NCI-H1930 (cell line): ENCODE measurements around the gene KCTD19.

Source experiments
- DNase-seq, 2 experiments: peaks; one replicate each; lab custom pipeline; 2025; lab: John Stamatoyannopoulos, UW

The KCTD19 gene

GRCh38 chr16:67258161-67258835 lies 68.2 kb downstream of the KCTD19 start:
- no peak for DNase-seq

- no peak for DNase-seq
These were observed 68.9 kb downstream of the KCTD19 start for GRCh38 chr16:67257486-67258160.

DNA sequence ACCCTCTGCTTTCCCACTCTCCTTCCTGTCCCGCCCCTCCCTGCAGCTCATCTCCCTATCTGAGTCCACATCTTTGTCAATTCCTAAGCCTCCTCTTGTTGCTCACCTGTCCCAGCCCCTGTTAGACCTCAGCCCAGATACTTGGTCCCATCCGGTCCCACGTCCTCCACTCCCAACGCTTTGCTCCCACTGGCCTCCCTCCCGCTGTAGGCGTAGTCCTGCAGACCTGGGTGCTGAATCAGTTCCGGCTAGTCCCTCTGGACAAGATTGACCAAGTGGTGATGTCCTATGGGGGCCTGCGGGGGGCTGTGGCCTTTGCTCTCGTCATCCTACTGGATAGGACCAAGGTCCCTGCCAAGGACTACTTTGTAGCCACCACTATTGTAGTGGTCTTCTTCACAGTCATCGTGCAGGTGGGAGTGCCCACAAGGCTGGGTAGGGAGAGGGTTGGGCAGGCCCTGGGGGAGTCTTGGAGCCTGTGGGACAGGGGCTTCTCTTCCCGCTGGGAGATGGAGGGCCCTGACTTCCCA lies 69.8 kb downstream of the KCTD19 start:
- no peak for DNase-seq

- no peak for DNase-seq
These were observed 70.9 kb downstream of the KCTD19 start for GRCh38 chr16:67255553-67256221.

DNA sequence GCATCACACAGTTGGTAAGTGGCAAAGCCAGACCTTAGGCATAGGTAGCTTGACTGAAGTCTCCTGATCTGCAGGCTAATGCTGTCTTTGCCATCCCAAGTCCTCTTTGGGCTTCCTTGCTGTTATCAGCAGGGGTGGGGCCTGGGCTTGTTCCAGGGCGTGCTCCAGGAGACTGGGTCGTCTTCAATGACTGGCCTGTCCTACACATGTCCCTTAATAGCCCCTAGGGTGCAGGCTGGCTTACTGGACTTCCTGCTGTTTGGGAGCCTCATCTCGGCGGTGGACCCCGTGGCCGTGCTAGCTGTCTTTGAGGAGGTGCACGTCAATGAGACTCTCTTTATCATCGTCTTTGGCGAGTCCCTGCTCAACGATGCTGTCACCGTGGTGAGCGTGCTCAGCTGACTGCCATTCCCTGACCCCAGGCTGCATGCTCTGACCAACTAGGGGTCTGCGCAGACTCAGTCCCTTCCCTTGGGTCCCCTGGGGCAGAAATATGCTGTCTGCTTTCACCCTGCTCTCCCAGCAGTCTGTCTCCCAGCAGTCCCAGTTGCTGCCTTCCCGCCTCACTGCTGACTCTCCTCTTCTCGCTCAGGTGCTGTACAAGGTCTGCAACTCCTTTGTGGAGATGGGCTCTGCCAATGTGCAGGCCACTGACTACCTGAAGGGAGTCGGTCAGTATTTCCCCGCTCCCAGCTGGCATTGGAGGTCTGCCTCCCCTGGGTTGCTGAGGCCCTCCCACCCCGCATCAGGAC lies 71.6 kb downstream of the KCTD19 start:
- DNase-seq: no peak

- DNase-seq: no peak
These were observed 73.7 kb downstream of the KCTD19 start for GRCh38 chr16:67252609-67253497.

DNA sequence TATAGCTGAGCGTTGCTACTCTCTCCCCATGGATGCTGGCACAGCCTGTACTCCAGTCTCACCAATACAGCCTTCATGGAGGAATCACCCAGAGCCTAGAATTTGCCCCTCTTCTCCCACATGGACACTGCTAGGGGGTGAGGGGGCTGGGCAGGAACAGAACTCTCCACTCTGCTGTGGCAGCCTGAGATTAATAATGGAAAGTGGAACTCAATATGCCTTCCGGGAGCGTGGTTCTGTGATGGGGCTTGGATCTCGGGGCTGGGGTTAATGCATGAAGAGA lies 76.6 kb downstream of the KCTD19 start:
- DNase-seq: no peak

DNA sequence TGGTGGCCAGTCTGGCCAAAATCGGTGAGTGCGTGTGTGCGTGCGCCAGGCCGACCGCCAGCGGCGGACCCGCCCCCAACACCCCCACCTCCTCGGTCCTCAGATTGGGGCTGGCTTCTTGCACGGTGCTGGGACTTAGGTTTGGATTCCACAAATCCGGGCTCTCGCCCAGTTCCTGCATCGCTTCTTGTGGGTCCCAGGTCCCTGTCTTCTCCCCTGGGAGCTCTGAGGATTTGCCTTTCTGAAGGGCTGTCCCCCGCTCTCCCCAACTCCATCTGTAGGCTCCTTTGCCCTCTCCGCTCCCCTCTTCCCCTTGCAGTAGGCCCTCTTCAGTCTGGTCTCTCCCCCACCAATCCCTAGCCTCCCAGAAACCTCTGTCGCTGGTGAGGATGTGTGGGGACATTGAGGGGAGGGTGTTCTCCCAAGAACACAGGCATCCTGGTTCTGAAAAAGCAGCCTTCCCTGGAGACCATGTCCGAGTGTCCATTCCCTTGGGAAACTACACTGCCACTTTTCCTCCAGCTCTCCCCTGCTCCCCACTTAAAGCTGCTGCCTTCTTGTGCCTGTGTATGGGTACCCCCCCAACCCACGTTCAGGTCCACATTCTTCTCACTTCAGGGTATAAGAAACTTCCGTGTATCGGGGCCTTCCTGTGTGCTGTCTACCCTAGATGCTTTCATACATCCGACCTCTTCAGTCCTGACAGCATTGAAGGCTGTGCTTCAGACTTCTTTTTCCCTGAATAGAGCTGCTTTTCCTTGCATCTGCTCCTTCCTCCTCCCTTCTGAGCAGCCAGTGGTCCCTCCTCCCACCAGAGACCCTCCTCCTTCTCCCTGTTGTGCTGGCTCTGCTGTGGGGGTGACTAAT lies 77.1 kb downstream of the KCTD19 start:
- no peak for DNase-seq

DNA sequence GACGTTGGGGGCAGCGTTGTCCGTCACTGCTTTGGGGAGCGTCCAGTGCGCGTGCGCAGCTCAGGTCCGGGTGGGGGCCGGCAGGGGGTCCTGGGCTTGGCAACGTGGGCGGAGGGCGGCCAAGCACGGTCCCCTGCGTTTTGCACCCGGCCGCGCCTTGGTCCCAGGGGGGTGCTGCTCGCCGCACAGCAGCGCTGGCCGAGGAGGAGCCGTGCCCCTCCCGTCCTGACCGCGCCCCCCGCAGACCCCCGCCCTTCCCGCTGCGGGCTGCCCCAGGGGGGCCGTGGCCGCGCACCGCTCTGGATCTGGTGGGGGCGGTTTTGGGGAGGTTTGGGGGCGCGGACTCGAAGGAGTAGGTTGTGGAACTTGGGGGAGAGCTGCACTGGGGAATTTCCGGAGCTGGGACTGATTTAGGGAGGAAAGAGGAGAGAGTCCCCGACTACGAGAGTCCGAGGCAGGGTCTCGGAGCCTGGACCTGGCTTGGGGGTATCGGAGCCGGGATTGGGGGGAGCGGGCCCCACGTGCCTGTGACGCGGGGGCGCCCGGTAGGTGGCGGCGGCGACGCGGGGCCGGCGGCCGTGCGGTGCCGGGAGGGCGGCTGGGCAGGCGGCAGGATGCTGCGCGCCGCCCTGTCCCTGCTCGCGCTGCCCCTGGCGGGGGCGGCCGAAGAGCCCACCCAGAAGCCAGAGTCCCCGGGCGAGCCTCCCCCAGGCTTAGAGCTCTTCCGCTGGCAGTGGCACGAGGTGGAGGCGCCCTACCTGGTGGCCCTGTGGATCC lies 78.0 kb downstream of the KCTD19 start, which contains the start of gene SLC9A5:
Gene SLC9A5, plus strand, starts transcription at position 579 of the 777 bp plus-strand sequence. Its CDS starts 36 bp downstream, at position 615.
- DNase-seq: peak in 1 of 2 experiments; percentile 14

- DNase-seq: no peak
These were observed 78.5 kb downstream of the KCTD19 start for GRCh38 chr16:67248073-67248400.

DNA sequence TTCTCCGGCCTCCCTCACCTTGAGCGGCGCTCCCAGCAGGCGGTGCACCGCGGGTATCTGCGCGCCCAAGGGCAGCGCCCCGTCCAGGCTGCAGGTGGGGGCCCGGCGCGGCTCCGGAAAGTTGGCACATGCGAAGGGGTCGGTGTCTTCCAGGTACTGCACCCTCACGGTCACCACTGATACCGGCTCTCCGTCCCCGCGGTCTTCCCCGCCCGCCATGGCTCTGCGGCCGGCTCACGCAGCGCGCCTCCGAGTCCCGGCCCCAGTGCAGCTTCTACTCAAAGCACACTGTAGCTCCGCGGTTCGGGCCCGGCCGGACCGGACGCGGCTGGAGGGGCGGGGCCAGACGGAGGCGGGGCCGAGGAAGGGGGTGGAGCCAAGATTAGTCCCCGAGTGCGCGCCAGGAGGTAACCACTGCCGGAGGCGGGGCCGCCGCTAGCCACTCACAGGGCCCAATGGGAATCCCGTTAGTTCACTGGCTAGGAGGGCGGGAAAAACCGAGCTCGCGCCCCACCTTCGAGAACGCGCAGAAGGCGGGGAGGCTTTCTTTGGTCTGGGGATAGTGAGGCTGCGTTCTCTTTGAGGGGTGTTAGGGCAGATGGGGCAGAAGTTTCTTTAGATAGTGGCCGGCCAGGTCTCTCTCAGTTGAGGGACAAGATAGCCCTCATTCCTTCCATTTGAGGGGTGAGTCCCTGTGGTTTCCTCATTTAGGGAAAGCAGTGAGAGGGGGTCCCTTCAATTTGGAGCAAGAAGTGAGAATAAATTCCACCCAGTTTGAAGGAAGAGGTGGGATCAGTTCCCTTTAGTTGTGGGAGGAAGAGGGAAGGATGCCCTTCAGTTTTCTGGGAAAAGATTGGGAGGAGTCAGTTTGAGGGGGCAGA lies 79.1 kb downstream of the KCTD19 start, which contains the start of gene FHOD1:
Gene FHOD1, minus strand, starts transcription at position 290 of the 881 bp plus-strand sequence. Its CDS starts 71 bp downstream, at position 219.
- DNase-seq: peak; percentile 61 to 85

DNA sequence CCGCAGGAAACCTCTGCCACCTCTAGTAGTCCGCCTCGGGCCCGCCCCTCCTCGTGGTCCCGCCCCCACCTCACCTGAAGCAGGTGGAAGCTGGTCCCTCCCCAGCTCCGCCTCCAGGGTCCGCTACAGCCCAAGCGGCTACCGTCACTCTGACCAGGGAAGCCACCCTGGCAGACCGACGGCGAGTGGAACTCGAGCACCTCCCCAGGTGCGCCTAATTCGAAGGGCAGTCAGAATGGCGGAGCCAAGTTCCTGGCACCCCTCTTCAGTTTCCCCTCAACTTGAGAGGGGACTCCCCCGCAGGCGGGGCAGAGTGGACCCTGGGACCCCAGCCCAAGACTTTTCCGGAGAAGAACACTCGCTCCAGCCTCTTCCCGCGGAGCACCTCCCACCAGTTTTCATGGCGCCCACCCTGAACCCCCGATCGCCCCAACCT lies 79.8 kb downstream of the KCTD19 start:
- DNase-seq: peak; percentile 47 to 52

GRCh38 chr16:67246081-67246755 lies 80.3 kb downstream of the KCTD19 start:
- DNase-seq: peak; percentile 36 to 55

- DNase-seq: no peak
These were observed 80.9 kb downstream of the KCTD19 start for GRCh38 chr16:67245674-67246080.

DNA sequence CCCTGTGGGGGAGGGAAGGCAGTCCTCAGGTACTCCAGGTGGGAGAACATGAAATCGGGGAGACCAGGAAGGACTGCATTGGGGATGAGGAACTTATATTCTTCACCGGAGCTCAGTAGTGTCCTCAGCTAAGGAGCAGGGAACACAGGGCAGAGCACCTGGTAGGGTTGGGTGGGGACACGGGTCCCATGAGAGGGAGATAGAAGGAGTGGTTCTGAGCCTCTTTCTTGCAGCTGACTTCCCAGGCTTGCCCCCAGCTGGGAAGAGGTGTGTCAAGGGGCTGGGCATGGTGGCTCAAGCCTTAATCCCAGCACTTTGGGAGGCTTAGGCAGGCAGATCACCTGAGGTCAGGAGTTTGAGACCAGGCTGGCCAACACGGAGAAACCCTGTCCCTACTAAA lies 81.4 kb downstream of the KCTD19 start:
- DNase-seq: no peak

DNA sequence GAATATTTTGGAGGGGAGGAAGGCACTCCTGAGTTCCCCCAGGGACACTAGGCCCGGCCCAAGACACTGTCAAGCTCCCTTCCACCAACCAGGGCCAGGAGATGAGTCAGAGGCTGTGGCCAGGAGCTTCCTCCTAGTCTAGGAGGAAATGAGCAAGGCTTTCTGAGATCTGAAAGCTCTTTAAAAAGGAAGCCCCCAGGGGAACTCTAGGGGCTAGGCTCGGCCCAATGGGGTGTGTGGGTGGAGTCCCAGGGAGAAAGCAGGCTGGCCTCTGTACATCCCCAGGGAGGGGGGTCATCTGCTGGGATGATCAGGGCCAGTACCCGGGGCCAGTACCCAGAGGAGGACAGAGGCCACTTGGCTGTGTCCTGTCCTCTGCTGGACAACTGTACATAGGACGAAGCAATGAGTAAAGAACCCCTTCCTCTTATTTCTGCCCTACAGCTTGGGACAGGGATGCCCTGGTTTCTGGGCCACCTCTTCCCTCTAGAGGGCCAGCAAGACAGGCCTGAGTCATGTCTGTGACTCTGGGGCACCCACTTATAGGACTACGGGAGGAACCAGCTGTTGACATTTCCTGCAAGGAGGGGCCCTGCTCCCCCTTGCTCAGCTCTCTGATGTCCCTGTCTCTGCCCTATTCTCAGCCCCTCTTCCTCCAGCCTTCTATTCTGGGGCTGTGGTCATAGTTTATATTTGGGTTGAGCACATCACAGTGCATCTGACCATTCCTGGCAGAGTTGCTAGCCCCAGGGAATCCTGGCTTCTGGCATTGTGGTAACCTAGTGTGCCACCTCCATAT lies 82.0 kb downstream of the KCTD19 start:
- DNase-seq: no peak

- no peak for DNase-seq
These were observed 83.1 kb downstream of the KCTD19 start for GRCh38 chr16:67243481-67243880.
